Lower leg skin (tissue), 3 donors: ENCODE results near the gene ADGRF5.
"Not testable (repeated sequence)": the region's sequence is repeated elsewhere in the genome, so short reads cannot be mapped to it uniquely, and the experiment has no call there.

Experiments used
- POLR2A ChIP-seq, 2 donors: fragments of 450-650 bp; IDR thresholded peaks; one replicate each; pipeline ENCODE4 v1.6.1; 2016 to 2017; ENCODE audit warnings: antibody characterized with exemption in 2 of 2, mild to moderate bottlenecking in 1 of 2, moderate library complexity in 1 of 2
- TF ChIP-seq, protein P1 (sequence below), 3 donors: fragments of 450-650 bp; IDR thresholded peaks; one replicate each; pipeline ENCODE4 v1.5.1; 2016; ENCODE audit warnings: antibody characterized with exemption in 3 of 3, mild to moderate bottlenecking in 3 of 3, moderate library complexity in 2 of 3

DNA sequence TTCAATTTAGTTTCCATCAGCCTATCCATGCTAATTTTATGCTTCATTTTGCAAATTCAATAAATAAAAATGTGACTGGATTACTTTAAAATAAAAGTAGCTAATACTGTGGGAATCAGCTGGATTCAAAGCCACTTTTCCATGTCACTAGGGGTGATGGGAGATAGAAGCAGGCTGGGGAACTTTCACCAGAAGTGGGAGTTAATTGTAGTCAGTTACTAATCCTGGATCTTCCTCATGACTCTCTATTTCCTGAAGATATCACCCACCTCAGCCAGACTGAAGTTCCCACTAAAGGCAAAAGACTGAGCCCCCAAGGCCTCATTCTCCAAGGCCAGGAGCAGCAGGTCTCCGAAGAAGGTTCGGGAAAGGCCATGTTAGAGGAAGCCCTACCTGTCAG lies 86.7 kb downstream of the ADGRF5 start:
- TF ChIP-seq, protein P1, sequence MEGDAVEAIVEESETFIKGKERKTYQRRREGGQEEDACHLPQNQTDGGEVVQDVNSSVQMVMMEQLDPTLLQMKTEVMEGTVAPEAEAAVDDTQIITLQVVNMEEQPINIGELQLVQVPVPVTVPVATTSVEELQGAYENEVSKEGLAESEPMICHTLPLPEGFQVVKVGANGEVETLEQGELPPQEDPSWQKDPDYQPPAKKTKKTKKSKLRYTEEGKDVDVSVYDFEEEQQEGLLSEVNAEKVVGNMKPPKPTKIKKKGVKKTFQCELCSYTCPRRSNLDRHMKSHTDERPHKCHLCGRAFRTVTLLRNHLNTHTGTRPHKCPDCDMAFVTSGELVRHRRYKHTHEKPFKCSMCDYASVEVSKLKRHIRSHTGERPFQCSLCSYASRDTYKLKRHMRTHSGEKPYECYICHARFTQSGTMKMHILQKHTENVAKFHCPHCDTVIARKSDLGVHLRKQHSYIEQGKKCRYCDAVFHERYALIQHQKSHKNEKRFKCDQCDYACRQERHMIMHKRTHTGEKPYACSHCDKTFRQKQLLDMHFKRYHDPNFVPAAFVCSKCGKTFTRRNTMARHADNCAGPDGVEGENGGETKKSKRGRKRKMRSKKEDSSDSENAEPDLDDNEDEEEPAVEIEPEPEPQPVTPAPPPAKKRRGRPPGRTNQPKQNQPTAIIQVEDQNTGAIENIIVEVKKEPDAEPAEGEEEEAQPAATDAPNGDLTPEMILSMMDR (IDR thresholded peaks at IDR 0.05): not testable (repeated sequence)
- TF ChIP-seq POLR2A (IDR thresholded peaks at IDR 0.05): not testable (repeated sequence)
